Measurements from ENCODE around the gene FOXL2.
"Not testable (repeated sequence)": the region's sequence is repeated elsewhere in the genome, so short reads cannot be mapped to it uniquely, and the experiment has no call there.

The FOXL2 gene

DNA sequence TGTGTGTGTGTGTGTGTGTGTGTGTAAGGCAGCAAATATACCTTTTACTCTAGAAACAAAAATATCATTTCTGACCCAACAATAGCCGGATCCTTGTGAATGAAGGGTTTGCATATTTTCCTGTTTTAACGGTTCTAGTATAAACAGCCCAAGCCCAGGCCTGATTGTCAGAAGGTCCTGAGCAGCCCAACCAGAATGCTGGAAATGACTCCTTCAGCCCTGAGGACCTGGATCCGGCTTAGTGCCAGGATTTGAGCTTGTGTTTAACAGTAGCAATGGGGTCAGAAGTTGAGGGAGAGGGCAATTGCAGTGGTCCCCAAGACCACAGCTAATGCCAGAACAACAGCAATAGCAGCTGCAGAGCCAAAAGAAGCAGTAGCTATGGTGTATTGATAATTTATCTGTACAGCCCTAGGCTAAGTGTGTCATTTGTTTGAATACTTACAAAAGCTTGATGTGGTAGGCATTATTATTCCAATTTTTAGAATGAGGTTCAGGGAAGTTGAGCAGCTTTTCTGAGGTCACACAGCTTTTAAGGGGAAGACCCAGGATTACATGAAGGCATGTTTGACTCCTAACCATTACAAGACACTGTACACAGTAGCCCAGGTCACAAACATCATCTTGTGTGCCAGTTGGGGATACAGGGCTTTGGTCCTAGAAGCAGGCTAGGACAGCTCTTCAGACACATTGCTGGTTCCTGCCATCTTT, 12.8 kb downstream of the FOXL2 start:
- no peak for DNase-seq (ENCODE audit: low read depth in 2 of 2, low spot score in 1 of 2)

DNA sequence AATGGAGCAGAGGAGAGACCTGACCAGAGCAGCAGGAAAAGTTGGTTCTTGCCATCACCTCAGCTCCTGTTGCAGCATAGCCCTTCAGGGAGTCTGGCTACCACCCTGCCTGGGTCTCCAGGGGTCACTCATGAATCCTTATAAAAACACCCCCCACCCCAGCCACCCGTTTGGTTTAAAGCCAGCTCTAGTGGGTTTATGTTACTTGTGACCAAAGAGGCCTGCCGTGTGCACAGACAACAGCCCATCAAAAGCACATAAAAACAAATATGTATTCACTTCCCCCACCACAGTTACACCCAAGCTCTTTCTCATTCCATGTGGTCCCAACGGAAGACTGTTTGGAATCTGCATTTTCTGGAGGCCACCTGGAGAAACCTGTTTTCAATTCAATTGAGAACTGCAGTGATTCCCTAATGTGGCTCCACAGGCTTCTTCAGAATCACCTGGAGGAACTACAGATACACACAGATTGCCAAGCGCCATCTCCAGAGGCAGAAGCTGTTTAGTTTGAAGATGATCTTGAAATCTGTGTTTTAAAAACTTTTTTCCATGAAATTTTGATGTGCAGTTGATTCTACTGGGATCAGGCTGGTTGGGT, 13.8 kb downstream of the FOXL2 start:
- no peak for DNase-seq (ENCODE audit: low read depth in 2 of 2, low spot score in 1 of 2)

DNA sequence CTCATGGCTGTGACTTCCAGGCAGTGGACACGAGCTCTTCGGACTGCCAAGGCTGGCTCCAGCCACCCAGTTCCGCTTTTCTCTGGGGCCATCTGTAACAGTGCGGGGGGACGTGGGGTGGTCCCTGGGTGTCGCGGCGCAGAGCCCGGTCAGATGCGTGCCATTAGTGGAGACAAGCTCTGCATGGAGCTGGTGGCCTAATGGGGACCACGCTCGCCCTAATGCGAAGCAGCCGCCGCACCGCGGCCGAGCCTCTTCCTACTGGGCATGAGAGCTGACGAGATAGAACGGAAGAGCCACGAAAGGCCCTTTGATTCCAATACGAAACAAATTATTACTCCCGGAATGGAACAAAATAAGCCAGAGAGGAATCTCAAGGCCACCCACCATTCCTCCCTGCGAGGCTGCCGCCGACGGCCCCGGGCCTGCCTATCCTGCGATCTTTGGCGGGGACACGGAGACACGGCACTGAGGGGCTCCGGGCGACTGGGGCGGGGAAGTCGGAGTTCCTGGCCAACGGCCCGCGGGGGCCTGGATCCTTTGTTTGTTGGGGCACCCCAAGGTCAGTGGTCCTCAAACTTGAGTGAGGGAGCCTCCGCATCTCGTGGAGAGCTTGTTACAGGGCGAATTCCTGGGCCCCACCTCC, 18.1 kb downstream of the FOXL2 start:
- no peak for DNase-seq (ENCODE audit: low read depth in 2 of 2, low spot score in 1 of 2)

DNA sequence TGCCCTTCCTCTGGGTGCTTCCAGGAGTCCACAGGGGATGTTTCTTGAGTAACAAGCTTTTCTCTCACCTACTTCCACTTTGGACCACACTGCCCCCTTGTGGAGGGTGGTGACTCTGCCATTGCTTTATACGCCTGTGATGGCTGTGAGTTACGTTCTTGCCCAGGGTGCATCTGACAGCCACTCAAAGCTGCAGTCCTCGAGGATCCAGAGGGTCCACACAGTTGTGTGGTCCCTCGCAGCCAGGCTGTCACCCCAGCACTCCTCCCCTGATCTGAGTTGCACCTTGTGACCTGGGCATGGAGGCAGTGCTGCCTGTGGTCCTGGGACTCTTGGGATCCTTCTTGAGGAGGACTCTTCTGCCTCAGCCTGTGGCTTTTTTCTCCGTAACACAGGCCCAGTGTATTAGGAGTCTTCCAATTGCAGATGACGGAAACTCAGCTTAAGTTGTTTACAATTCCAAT, 23.4 kb downstream of the FOXL2 start:
- DNase-seq (ENCODE audit: low read depth in 2 of 2, low spot score in 1 of 2): peak; percentile 59 to 78

DNA sequence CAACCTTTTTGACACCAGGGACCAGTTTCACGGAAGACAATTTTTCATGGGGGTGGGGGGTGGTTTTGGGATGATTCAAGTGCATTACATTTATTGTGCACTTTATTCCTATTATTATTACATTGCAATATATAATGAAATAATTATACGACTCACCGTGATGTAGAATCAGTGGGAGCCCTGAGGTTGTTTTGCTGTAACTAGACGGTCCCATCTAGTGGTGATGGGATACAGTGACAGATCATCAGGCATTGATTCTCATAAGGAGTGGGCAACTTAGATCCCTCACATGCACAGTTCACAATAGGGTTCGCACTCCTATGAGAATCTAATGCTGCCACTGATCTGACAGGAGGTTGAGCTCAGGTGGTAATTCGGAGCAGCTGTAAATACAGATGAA, 24.5 kb downstream of the FOXL2 start:
- DNase-seq (ENCODE audit: low read depth in 2 of 2, low spot score in 1 of 2): not testable (repeated sequence)

DNA sequence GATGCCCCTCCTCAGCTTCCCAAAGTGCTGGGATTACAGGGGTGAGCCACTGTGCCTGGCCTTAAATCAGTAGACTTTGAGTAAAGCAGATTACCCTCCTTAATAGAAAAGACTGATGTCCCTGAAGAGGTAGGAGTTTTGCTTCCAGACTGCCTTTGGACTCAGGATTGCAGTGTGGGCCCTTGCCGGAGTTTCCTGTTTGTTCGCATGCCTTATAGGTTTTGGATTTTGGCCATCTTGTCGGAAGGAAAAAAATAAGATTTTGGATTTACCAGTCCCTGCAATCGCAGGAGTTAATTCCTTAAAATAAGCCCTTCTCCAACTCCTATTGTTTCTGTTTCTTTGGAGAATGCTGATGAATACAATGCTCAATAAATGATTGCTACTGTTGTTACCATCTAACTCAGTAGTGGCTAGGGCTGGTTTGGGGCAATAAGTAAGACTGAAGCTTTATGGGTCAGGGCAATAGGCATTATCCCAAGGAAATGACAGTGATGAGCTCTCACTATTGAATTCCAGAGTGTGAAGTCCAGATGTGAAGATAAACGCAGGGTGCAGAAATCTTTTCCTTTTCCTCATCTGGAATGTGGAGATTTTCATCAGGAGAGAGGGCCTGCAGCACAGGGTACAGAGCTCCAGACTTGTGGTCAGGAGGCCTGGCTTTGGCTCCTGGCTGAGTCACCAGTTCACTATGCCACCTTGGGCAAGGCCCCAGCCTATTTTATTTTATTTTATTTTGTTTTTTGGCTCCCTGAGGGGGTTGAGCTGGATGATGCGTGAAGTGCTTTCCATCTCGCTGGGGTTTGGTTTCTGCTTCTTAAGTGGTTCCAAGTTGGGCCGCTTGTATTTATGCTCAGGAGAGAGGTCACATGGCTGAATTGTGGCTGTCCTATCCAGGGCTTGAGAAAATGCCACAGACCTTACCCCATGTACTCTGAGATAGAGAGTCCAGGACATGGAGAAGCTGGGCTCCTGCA, 25.3 kb downstream of the FOXL2 start:
- DNase-seq (ENCODE audit: low read depth in 2 of 2, low spot score in 1 of 2): no peak

DNA sequence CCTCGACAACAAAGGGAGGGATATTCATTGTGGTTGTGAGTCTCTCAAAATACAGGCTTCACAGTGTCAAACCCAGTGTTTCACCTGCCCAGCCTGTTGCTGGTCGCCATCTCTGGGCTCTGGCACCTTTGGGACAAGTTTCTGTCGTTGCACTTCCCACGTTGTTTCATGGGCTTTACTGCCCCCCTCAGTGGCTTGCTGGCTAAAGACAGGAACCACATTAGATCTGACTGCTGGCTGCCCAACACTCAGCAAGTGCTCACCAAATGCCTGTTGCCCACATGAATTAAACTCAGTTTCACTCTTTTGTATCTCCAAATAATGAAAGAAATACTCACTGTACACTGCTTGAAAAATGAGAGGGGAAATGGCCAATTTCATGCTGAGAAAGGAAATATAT, 27.6 kb downstream of the FOXL2 start:
- DNase-seq (ENCODE audit: low read depth in 2 of 2, low spot score in 1 of 2): no peak

DNA sequence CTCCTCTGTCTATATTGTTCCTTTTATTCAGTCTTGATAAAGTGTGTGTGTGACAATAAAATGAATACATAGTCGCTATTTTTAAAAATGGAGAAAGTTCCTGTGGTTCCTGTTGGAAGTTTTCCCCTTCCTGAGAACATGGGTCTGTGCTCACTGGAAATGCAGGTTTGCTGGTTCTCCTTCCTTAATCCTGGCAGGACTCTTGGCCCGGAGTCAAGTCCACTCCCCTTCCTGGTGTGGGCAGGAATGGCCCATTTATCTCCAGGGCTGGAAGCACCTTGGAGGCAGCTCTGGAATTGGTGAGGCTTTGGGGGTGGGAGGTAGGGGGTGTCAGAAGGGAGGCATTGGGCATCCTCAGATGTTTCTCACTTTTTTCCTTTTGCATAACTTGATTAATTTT, 30.1 kb downstream of the FOXL2 start:
- no peak for DNase-seq (ENCODE audit: low read depth in 2 of 2, low spot score in 1 of 2)

DNA sequence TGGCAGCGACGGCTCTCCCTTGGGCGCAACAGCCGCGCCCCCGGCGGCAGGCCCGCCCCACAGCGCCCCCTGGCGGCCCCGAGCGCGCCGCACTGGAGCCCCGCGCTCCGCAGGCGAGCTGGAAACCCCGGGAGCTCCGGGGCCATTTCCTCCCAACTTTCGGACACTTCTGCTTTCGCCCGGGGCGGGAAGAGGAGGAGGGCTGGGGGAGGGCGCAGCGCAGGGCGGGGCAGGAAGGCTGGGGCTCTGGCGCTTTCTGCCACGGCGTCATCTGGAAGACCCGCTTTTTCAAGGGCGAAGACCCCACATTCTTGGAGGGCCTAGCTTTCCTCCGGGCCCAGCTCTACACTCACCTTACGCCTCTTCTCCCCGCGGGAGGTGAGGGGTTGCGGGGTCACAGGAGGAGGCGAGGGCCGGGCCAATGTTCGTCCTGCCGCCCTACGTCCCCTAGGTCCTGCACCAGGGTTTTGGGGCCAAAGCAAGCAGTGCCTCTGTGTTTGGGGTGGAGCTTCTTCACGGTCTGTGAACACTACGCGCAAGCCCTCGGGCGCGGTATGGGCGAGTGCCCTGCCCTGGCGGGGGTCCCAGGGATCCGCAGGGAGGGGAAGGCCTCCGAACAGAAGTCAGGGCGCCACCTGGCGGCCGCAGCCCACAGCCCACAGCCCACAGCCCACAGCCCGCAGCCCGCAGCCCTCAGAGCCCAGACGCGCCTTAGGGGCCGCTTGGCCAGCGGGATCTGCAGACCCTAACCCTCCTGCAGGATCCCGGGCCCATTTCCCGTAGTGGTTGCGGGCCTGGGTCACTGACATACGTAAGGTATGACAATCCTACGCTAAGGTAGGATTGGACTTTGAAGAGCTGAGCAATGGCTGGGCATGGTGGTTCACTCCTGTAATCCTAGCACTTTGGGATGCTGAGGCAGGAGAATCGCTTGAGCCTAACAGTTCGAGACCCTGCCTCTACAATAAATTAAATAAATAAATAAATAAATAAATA, 31.1 kb downstream of the FOXL2 start:
- DNase-seq (ENCODE audit: low read depth in 2 of 2, low spot score in 1 of 2): peak; percentile 52 to 68

DNA sequence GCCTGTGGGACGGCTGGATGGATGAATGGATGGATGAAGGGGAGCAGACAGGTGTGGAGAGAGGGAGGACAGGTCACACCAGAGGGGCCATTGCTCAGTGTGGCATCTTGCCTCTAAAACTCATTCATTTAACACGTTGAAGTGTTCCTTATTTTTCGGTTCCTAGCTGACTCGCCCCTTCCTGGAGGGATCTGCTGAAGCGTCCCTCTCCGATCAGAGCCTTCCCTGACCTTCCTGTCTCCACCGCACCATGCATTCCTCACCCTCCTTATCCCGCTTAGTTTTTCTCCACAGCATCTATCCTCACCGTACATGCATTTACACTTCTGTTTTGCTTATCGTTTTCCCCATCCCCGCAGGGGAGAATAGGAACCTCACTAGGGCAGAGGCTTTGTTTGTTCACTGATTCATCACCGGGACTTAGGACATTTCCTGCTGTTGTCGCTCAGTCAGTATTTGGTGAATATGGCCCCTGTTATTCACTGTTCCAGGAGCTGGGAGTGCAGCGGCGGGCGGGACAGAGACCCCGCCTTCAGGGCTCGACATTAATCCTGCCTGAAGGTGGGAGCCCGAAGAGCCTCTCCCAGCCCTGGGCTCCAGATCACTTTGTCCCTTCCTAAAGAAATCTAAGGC, 32.0 kb downstream of the FOXL2 start:
- no peak for DNase-seq (ENCODE audit: low read depth in 2 of 2, low spot score in 1 of 2)

DNA sequence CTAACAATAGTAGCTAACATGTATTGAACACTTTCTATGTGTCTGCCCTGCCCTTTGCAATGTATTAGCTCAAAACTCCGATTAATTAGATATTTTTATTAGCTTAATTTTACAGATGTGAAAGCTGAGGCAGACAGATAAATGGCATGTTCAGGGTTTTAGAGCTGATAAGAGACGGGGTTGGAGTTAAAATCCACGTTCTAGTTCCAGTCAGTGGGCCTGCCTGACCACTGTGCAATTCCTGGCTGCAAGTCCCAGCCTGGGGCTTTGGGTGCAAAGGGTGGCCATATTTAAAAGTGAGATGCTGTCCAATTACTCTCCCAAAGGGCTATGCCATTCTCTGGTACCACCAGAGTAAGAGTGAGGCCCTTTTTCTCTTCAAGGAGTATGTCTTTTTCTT, 33.2 kb downstream of the FOXL2 start:
- no peak for DNase-seq (ENCODE audit: low read depth in 2 of 2, low spot score in 1 of 2)

DNA sequence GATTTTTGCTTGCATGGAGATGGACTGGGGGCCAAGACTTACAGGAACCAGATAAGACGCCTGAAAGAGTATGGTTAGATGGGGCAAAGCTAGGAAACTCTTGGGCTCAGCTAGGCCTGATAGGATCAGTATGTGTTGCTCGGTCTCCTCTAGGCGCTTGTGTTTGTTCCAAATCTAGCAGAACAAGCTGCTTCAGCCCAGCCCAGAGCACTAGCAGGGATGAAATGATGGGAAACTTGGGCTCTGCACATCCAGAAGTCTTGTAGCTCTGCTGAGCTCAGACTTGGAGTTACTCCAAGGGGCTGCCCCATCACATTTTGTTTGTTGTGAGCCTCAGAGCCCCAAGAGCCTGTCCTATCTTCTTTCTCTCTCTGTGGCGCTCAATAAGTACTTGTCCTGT, 34.7 kb downstream of the FOXL2 start:
- DNase-seq (ENCODE audit: low read depth in 2 of 2, low spot score in 1 of 2): no peak

DNA sequence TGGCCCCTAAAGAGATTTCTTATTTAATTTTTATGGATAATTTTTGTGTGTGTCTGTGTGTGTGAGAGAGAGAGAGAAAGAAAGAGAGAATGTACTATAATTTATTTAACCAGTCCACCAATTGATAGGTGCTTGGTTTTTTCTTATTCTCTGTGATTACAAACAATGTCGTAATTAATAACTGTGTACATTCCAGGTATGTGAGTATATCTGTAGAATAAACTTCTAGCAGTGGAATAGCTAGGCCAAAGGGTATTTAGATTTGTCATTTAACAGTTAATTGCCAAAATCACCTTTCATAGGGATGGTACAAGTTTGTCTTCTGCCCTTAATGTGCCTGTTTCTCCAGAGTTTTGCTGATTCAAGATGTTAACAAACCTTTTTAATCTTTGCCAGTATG, 35.3 kb downstream of the FOXL2 start:
- DNase-seq (ENCODE audit: low read depth in 2 of 2, low spot score in 1 of 2): no peak

DNA sequence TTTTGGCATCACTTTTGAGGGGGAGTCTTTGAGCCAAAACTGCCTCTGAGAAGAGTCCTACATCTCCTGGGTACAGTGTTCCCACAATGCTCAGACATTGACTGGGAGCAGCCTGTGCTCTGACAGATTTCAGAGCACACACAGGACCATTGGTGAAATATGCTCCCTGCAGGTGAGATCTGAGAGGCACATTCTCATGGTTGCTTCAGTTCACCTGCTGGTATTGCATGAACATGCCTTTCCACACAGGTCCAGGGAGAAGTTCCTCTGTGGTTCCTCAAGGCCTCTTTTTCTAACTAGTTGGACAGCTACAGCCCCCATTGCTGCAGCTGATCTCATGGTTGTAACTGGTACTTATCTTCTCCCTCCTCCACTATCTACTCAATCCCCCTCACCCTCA, 37.0 kb downstream of the FOXL2 start:
- DNase-seq (ENCODE audit: low read depth in 2 of 2, low spot score in 1 of 2): no peak

DNA sequence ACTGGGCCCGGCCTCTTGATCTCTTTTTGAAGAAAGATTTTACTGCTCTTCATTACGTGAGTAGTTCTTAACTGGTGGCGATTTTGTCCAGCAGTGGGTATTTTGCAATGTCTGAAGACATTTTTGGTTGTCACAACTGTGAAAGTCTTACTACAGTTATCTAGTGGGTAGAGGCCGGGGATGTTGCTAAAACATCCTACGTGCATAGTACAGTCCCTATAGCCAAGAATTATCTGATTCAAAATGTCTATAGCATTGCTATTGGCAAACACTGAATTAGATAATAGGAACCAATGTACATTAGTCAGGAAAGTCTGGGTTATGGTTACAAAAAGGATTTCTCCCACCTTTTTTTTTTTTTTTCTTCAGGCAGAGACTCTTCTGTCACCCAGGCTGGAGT, 38.1 kb downstream of the FOXL2 start:
- no peak for DNase-seq (ENCODE audit: low read depth in 2 of 2, low spot score in 1 of 2)

DNA sequence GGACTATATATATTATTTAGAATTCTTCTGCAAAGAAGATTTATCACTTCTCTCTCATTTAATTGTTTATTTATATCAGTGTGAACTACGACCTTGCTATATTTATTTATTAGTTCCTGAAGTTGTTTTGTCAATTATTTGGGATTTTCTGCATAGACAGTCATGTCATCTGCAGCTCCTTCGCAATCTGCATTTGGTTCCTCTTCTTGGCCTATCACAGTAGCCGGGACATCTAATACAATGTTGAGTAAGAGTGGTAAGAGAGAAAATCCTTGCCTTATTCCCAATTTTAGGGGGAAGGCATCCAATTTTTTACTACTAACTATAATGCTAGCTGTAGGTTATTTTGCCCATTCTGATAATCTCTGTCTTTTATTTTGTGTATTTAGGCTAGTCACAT, 39.4 kb downstream of the FOXL2 start:
- DNase-seq (ENCODE audit: low read depth in 2 of 2, low spot score in 1 of 2): no peak

DNA sequence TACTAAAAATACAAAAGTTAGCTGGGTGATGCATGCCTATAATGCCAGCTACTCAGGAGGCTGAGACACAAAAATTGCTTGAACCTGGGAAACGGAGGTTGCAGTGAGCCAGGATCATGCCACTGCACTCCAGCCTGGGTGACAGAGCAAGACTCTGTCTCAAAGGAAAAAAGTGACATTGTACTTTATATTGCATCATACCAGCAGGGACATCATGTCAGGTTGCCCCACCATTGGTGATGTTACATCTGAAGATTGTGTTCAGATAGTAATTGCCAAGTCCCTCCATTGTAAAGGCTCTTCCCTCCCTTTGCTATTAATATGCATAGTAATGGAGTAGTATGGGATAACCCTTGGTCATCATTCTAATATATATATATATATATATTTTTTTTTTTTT, 44.8 kb downstream of the FOXL2 start:
- DNase-seq (ENCODE audit: low read depth in 2 of 2, low spot score in 1 of 2): no peak

DNA sequence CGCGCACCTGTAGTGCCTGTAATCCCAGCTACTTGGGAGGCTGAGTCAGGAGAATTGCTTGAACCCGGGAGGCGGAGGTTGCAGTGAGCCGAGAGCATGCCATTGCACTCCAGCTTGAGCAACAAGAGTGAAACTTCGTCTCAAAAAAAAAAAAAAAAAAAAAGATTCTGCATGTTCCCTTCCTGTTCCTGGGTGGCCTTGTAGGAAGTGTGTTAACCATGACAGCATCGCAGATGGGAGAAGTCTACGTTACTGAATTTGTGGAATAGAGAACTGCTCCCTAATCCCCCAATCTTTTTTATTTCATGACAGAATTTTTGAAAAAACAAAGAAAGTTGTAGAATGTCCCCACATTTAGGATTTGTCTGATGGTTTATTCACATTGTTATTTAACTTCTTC, 45.4 kb downstream of the FOXL2 start:
- DNase-seq (ENCODE audit: low read depth in 2 of 2, low spot score in 1 of 2): no peak

DNA sequence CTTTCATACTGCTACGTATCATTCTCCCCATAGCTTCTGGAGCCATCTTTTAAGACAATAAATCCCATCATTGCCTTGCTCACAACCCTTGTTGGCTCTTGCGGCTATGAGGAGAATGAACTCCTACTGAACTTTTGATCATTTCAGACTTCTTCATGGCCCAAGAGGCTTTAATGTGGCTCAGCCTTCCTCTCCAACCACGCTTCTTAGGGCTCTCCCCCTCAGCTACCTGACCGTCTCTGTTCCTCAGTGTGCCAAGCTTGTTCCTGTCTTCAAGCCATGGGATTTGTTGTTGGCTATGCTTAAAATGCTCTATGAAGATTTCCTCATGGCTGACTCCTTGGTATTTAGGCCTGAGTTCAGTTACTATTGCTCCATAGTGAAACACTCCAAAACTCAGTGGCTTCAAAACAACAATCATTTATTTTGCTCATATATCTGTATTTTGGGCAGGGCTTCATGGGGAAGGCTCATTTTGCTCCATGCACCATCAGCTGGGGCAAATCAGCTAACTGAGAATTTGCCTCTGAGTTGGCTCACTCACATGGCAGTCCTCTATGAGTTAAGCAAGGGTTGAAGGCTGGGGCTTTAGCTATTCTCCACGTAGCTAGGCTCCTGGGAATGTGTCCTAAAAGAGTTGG, 47.5 kb downstream of the FOXL2 start:
- no peak for DNase-seq (ENCODE audit: low read depth in 2 of 2, low spot score in 1 of 2)
